Lower leg skin (tissue), 4 donors: ENCODE measurements around the gene EIPR1. TPM values are rescaled to one million over a fixed set of nuclear protein-coding genes. Genes with fewer than 3 reads are reported as not detected.

Experiments used
- DNase-seq, 2 donors: peaks; one replicate each; pipeline ENCODE4 v3.0.0-alpha.2; 2019; ENCODE audit warnings: low spot score in 2 of 2
- H3K4me3 ChIP-seq: fragments of 200-600 bp; sonication (generic); 2 replicates; pipeline ENCODE4 v1.5.1; 2017; ENCODE audit warnings: mild to moderate bottlenecking, low read depth; ENCODE audit not compliant: poor library complexity, severe bottlenecking
- POLR2A ChIP-seq, 2 donors: fragments of 450-650 bp; IDR thresholded peaks; one replicate each; pipeline ENCODE4 v1.6.1; 2016 to 2017; ENCODE audit warnings: antibody characterized with exemption in 2 of 2, mild to moderate bottlenecking in 1 of 2, moderate library complexity in 1 of 2
- WGBS, 2 donors: methylation state at CpG; one replicate each; pipeline ENCODE4 v1.1.5; 2018; 5-methylcytosine and 5-hydroxymethylcytosine counted together
- intact Hi-C: fragments of 100-400 bp; cut with DNase I; formaldehyde crosslinking; loops from one replicate; pipeline ENCODE4 v1.15.0; 2023; ENCODE audit warnings: low total_unique reads
- total RNA-seq, 4 donors: library from RNA; depleted of rRNA; stranded (reverse); fragments of >200 nt; gene quantifications; one replicate each; pipeline ENCODE4 v1.1.0, GENCODE V29; 2016
- TF ChIP-seq, protein P1 (sequence below), 3 donors: fragments of 450-650 bp; IDR thresholded peaks; one replicate each; pipeline ENCODE4 v1.5.1; 2016; ENCODE audit warnings: antibody characterized with exemption in 3 of 3, mild to moderate bottlenecking in 3 of 3, moderate library complexity in 2 of 3

Gene EIPR1
- total RNA-seq, 4 donors from 2014 or later = 11.8 to 44.7 (median 26.9) TPM

- intact Hi-C loops = no loop called here
Observed at GRCh38 chr2:3175568-3175955, 202.1 kb downstream of the EIPR1 start.

GRCh38 chr2:3174626-3175567 is 202.7 kb downstream of the EIPR1 start:
- intact Hi-C loops = no loop called here
- no peak for TF ChIP-seq POLR2A (IDR thresholded peaks at IDR 0.05)
- TF ChIP-seq, protein P1, sequence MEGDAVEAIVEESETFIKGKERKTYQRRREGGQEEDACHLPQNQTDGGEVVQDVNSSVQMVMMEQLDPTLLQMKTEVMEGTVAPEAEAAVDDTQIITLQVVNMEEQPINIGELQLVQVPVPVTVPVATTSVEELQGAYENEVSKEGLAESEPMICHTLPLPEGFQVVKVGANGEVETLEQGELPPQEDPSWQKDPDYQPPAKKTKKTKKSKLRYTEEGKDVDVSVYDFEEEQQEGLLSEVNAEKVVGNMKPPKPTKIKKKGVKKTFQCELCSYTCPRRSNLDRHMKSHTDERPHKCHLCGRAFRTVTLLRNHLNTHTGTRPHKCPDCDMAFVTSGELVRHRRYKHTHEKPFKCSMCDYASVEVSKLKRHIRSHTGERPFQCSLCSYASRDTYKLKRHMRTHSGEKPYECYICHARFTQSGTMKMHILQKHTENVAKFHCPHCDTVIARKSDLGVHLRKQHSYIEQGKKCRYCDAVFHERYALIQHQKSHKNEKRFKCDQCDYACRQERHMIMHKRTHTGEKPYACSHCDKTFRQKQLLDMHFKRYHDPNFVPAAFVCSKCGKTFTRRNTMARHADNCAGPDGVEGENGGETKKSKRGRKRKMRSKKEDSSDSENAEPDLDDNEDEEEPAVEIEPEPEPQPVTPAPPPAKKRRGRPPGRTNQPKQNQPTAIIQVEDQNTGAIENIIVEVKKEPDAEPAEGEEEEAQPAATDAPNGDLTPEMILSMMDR (IDR thresholded peaks at IDR 0.05) = no peak
- no peak overlapping the region for H3K4me3 ChIP-seq
- 95 to 96% methylated on average over 25 to 26 of the region's 26 CpGs for WGBS, 2 donors
- DNase-seq = no peak

More at GRCh38 chr2:3175568-3175955, 202.1 kb downstream of the EIPR1 start:
- no peak for DNase-seq
- TF ChIP-seq, protein P1 (IDR thresholded peaks at IDR 0.05) = no peak
- no peak for TF ChIP-seq POLR2A (IDR thresholded peaks at IDR 0.05)
- no peak overlapping the region for H3K4me3 ChIP-seq
- 96% methylated on average over 5 of the region's 5 CpGs for WGBS, 2 donors

DNA sequence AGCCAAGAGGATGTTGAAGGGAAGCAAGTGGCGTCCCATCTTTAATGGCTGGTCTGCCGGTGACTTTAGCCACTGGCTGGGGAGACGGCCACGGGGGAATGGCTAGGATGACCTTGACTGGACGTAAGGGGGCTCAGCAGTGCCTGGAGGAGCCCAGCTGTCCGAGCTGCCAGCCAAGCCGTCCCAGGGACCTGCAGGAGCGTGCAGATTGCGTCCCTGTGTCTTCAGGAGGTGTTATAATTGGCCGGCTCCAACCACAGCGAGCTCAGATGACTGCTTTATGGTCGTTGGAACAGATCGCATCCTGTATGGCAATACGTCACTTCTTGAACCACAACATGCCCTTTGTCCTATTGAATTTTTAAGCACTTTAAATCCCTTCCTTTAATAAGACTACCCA is 204.6 kb downstream of the EIPR1 start:
- no peak overlapping the region for H3K4me3 ChIP-seq
- TF ChIP-seq POLR2A (IDR thresholded peaks at IDR 0.05) = no peak
- TF ChIP-seq, protein P1 (IDR thresholded peaks at IDR 0.05) = no peak
- WGBS, 2 donors = 76% methylated on average over 14 of the region's 14 CpGs
- no peak for DNase-seq
- intact Hi-C loops = no loop called here

GRCh38 chr2:3172265-3172935 is 205.2 kb downstream of the EIPR1 start:
- H3K4me3 ChIP-seq = no peak overlapping the region
- TF ChIP-seq, protein P1 (IDR thresholded peaks at IDR 0.05) = no peak
- no peak for TF ChIP-seq POLR2A (IDR thresholded peaks at IDR 0.05)
- intact Hi-C loops = no loop called here
- 58 to 76% methylated on average over 18 of the region's 18 CpGs for WGBS, 2 donors
- peak in 1 of 2 donors; percentile 69 for DNase-seq

GRCh38 chr2:3171564-3172264 is 205.9 kb downstream of the EIPR1 start:
- DNase-seq = no peak
- TF ChIP-seq, protein P1 (IDR thresholded peaks at IDR 0.05) = no peak
- TF ChIP-seq POLR2A (IDR thresholded peaks at IDR 0.05) = no peak
- WGBS, 2 donors = 69 to 86% methylated on average over 17 of the region's 17 CpGs
- no peak overlapping the region for H3K4me3 ChIP-seq
- intact Hi-C loops = no loop called here
